GM23338 (cell line): Measurements from ENCODE around the gene UCN3. TPM values are rescaled to one million over a fixed set of nuclear protein-coding genes. Genes with fewer than 3 reads are reported as not detected.

ENCODE experiments used
- EZH2phosphoT487 ChIP-seq: fragments of 200-600 bp; sonication (generic); IDR thresholded peaks from one replicate; pipeline ENCODE4 v1.8.1; 2018; ENCODE audit warnings: antibody characterized with exemption; ENCODE audit not compliant: unreplicated experiment
- JUNB ChIP-seq: IDR thresholded peaks from one replicate; pipeline ENCODE4 v1.6.1; 2016; ENCODE audit warnings: antibody characterized with exemption; ENCODE audit not compliant: unreplicated experiment
- STAT1 ChIP-seq: IDR thresholded peaks from one replicate; pipeline ENCODE4 v1.6.1; 2016; ENCODE audit warnings: antibody characterized with exemption; ENCODE audit not compliant: unreplicated experiment
- ZNF462 ChIP-seq: fragments of 250-450 bp; sonication (Bioruptor Pico); IDR thresholded peaks from 2 replicates; pipeline ENCODE4 v1.5.0; 2020; ENCODE audit warnings: mild to moderate bottlenecking, moderate library complexity
- polyA plus RNA-seq: library from polyadenylated mRNA; unstranded; fragments of >200 nt; fragmentation: Nextera tagmentation; extraction: Ambion mirVana; gene quantifications from 2 replicates; pipeline ENCODE4 v1.2.1, GENCODE V29; 2016
- total RNA-seq: library from RNA; depleted of rRNA; stranded (reverse); fragments of >200 nt; shearing (Covaris generic); gene quantifications from 2 replicates; pipeline ENCODE4 v1.2.3, GENCODE V29; 2014
- TF ChIP-seq, protein P1 (sequence below): IDR thresholded peaks from one replicate; pipeline ENCODE4 v1.6.1; 2018; ENCODE audit warnings: antibody characterized with exemption; ENCODE audit not compliant: unreplicated experiment

The UCN3 gene
- total and polyA plus RNA-seq, 2 experiments from 2014 or later: not detected

GRCh38 chr10:5404208-5405041 is 39.7 kb downstream of the UCN3 start, which contains the start of gene TUBAL3 (continued):
- no peak for TF ChIP-seq ZNF462 (CRISPR knock-in tag)
- no peak for TF ChIP-seq STAT1
- TF ChIP-seq, protein P1, sequence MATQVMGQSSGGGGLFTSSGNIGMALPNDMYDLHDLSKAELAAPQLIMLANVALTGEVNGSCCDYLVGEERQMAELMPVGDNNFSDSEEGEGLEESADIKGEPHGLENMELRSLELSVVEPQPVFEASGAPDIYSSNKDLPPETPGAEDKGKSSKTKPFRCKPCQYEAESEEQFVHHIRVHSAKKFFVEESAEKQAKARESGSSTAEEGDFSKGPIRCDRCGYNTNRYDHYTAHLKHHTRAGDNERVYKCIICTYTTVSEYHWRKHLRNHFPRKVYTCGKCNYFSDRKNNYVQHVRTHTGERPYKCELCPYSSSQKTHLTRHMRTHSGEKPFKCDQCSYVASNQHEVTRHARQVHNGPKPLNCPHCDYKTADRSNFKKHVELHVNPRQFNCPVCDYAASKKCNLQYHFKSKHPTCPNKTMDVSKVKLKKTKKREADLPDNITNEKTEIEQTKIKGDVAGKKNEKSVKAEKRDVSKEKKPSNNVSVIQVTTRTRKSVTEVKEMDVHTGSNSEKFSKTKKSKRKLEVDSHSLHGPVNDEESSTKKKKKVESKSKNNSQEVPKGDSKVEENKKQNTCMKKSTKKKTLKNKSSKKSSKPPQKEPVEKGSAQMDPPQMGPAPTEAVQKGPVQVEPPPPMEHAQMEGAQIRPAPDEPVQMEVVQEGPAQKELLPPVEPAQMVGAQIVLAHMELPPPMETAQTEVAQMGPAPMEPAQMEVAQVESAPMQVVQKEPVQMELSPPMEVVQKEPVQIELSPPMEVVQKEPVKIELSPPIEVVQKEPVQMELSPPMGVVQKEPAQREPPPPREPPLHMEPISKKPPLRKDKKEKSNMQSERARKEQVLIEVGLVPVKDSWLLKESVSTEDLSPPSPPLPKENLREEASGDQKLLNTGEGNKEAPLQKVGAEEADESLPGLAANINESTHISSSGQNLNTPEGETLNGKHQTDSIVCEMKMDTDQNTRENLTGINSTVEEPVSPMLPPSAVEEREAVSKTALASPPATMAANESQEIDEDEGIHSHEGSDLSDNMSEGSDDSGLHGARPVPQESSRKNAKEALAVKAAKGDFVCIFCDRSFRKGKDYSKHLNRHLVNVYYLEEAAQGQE: no peak
- TF ChIP-seq EZH2phosphoT487: no peak
- no peak for TF ChIP-seq JUNB
